ENCODE results near the gene PLXND1. TPM values are rescaled to one million over a fixed set of nuclear protein-coding genes. Genes with fewer than 3 reads are reported as not detected.
"Not testable (repeated sequence)": the region's sequence is repeated elsewhere in the genome, so short reads cannot be mapped to it uniquely, and the experiment has no call there.

Gene PLXND1
- total and polyA plus RNA-seq, 2 donors from 2014 or later: 67.0 to 152 TPM

DNA sequence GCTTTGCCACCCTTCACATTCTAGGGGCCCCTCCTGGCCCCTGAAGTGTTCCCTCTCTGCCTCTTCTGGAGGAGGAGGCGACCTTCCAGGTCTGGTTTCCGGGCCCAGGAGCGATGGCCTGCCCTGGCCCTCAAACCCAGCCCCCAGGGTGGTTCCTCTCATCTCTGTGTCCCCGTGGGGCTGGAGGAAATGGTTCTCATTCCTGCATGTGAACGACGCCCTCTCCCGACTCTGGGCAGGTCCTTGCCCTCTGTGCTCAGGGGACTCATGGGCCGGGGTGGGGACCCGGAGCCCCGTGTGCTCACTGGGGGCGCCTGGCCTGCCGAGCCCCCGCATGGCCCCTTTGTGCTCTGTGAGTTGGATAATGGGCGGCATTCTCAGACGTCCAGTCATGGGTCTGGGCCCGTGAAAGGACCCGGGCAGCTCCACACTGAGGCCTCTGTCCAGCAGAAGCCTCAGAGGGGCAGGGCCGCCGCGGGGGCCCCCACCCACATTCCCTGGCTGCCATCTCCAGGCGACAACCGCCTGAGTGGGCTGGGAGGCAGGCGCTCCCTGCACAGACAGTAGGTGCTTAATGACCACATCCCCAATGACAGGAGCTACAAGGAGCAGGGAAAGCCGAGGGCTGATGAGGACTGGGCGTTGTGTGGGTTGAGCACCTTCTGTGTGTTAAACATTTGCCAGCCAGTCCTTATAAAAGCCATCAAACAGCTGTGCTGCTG lies 5.5 kb upstream of the PLXND1 start:
- H3K27me3 ChIP-seq (ENCODE audit: control insufficient read depth, insufficient read depth, low read length): no peaks in the 10 kb centered on the region
- no peak overlapping the region for H3K9ac ChIP-seq (ENCODE audit: low read length in 3 of 3)
- no peaks in the 10 kb centered on the region for H3K36me3 ChIP-seq (ENCODE audit: control insufficient read depth in 2 of 3, insufficient read depth in 3 of 3, low read length in 3 of 3)
- DNase-seq (peak in 2 of 5 donors; percentile 60 to 79), FAIRE-seq (no peak)
- H3K27ac ChIP-seq (ENCODE audit: low read depth in 2 of 2, low read length in 2 of 2): peak overlapping the region; percentile 22 to 57
- H3K4me3 ChIP-seq (ENCODE audit: low read length in 3 of 3): no peak overlapping the region
- H3K4me1 ChIP-seq (ENCODE audit: control insufficient read depth in 2 of 3, insufficient read depth in 2 of 3, low read depth in 1 of 3, low read length in 3 of 3): peaks cover 0 to 37% (median 4%) of the 10 kb centered on the region in 3 donors
- intact Hi-C loops (cut with DNase I): no loop called here
- H3K9me3 ChIP-seq (ENCODE audit: control insufficient read depth in 2 of 3, insufficient read depth in 1 of 3, low read length in 3 of 3): no peaks in the 10 kb centered on the region
- TF ChIP-seq, protein P1, sequence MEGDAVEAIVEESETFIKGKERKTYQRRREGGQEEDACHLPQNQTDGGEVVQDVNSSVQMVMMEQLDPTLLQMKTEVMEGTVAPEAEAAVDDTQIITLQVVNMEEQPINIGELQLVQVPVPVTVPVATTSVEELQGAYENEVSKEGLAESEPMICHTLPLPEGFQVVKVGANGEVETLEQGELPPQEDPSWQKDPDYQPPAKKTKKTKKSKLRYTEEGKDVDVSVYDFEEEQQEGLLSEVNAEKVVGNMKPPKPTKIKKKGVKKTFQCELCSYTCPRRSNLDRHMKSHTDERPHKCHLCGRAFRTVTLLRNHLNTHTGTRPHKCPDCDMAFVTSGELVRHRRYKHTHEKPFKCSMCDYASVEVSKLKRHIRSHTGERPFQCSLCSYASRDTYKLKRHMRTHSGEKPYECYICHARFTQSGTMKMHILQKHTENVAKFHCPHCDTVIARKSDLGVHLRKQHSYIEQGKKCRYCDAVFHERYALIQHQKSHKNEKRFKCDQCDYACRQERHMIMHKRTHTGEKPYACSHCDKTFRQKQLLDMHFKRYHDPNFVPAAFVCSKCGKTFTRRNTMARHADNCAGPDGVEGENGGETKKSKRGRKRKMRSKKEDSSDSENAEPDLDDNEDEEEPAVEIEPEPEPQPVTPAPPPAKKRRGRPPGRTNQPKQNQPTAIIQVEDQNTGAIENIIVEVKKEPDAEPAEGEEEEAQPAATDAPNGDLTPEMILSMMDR (IDR thresholded peaks at IDR 0.05; ENCODE audit: borderline replicate concordance, extremely low read depth, insufficient read depth): no peak

DNA sequence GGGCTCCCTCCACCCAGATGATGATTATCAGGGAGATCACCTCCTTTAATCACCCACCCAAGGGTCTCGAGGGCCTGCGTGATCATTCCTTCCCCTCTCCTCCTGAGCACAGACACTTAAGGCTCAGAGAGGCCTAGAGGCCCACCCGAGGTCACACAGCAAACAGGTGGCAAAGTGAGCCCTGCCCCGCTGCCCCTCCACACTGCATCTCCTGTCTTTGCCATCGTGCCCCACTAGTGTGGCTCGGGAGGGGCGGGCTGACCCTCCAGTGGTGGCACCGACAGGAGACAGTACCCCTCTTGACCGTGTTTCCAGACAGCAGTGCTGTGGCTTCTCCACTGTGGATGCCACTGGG lies 4.9 kb upstream of the PLXND1 start:
- Histone ChIP-seq H3K27me3 (ENCODE audit: control insufficient read depth, insufficient read depth, low read length) (no peaks in the 10 kb centered on the region), H3K36me3 (ENCODE audit: control insufficient read depth in 2 of 3, insufficient read depth in 3 of 3, low read length in 3 of 3) (no peaks in the 10 kb centered on the region), H3K4me1 (ENCODE audit: control insufficient read depth in 2 of 3, insufficient read depth in 2 of 3, low read depth in 1 of 3, low read length in 3 of 3) (peaks cover 0 to 35% (median 4%) of the 10 kb centered on the region in 3 donors), H3K4me3 (ENCODE audit: low read length in 3 of 3) (no peak overlapping the region), H3K27ac (ENCODE audit: low read depth in 2 of 2, low read length in 2 of 2) (peak overlapping the region in 1 of 2 donors; percentile 22), H3K9me3 (ENCODE audit: control insufficient read depth in 2 of 3, insufficient read depth in 1 of 3, low read length in 3 of 3) (no peaks in the 10 kb centered on the region), H3K9ac (ENCODE audit: low read length in 3 of 3) (no peak overlapping the region)
- TF ChIP-seq, protein P1 (IDR thresholded peaks at IDR 0.05; ENCODE audit: borderline replicate concordance, extremely low read depth, insufficient read depth): no peak
- peak in 1 of 5 donors; percentile 66 for DNase-seq
- intact Hi-C loops (cut with DNase I): no loop called here
- FAIRE-seq: no peak

DNA sequence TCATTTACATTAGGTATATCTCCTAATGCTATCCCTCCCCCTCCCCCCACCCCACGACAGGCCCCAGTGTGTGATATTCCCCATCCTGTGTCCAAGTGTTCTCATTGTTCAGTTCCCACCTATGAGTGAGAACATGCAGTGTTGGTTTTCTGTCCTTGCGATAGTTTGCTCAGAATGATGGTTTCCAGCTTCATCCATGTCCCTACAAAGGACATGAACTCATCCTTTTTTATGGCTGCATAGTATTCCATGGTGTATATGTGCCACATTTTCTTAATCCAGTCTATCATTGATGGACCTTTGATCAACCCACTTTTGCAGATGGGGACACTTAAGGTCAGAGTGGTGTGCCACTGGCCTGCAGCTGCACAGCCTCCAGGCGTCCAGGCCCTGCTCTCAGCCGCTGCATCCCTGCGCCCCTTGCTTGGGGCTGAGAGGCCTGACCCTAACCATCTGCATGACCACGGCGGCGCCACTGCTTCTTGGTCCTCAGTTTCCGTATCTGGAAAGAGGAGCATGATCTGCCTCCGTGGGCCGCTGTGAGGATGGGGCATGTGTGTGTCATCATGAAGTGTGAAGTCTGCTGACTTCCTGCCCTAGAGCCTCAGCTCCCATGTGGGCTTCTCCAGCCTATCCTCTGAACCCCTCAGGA lies 4.4 kb upstream of the PLXND1 start:
- H3K36me3 ChIP-seq (ENCODE audit: control insufficient read depth in 2 of 3, insufficient read depth in 3 of 3, low read length in 3 of 3); intact Hi-C loops (cut with DNase I); FAIRE-seq; H3K27ac ChIP-seq (ENCODE audit: low read depth in 2 of 2, low read length in 2 of 2); H3K4me3 ChIP-seq (ENCODE audit: low read length in 3 of 3); H3K9me3 ChIP-seq (ENCODE audit: control insufficient read depth in 2 of 3, insufficient read depth in 1 of 3, low read length in 3 of 3); DNase-seq; H3K27me3 ChIP-seq (ENCODE audit: control insufficient read depth, insufficient read depth, low read length); H3K9ac ChIP-seq (ENCODE audit: low read length in 3 of 3): not testable (repeated sequence)
- H3K4me1 ChIP-seq (ENCODE audit: control insufficient read depth in 2 of 3, insufficient read depth in 2 of 3, low read depth in 1 of 3, low read length in 3 of 3): peaks cover 0 to 30% (median 4%) of the 10 kb centered on the region in 3 donors

DNA sequence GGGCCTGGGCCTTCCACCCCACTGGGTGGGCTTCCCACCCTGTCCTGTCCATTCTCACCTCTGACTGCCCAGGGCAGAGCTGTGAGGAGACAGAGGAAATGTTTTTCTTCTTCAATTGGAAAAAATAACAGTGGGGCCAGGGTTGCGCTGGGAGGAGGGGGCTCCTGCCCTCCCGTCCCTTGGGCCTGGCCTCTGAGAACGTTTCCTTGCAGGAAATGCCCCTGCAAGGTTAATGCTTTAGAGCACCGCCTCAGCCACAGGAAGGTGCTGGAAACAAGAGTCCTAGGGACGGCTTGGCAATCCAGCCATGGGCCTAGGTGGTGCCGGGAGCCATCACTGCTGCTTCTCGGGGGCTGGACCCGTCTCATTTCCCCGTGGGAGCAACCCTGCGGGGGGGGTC lies 3.8 kb upstream of the PLXND1 start:
- peak overlapping the region in 1 of 2 donors; percentile 76 for H3K27ac ChIP-seq (ENCODE audit: low read depth in 2 of 2, low read length in 2 of 2)
- no peaks in the 10 kb centered on the region for H3K9me3 ChIP-seq (ENCODE audit: control insufficient read depth in 2 of 3, insufficient read depth in 1 of 3, low read length in 3 of 3)
- TF ChIP-seq, protein P1 (IDR thresholded peaks at IDR 0.05; ENCODE audit: borderline replicate concordance, extremely low read depth, insufficient read depth): no peak
- DNase-seq (no peak), FAIRE-seq (no peak)
- peaks cover 0 to 30% (median 4%) of the 10 kb centered on the region in 3 donors for H3K4me1 ChIP-seq (ENCODE audit: control insufficient read depth in 2 of 3, insufficient read depth in 2 of 3, low read depth in 1 of 3, low read length in 3 of 3)
- H3K27me3 ChIP-seq (ENCODE audit: control insufficient read depth, insufficient read depth, low read length): no peaks in the 10 kb centered on the region
- intact Hi-C loops (cut with DNase I): no loop called here
- no peak overlapping the region for H3K9ac ChIP-seq (ENCODE audit: low read length in 3 of 3)
- no peaks in the 10 kb centered on the region for H3K36me3 ChIP-seq (ENCODE audit: control insufficient read depth in 2 of 3, insufficient read depth in 3 of 3, low read length in 3 of 3)
- no peak overlapping the region for H3K4me3 ChIP-seq (ENCODE audit: low read length in 3 of 3)

Measured in kidney (tissue), 14 donors.